NCI-H187 treated with DMSO at 0.1 percent for 48 hours (cell line): ENCODE results near the gene GRID1.

Experiments used
- DNase-seq: peaks from one replicate; lab custom pipeline; 2025; lab: John Stamatoyannopoulos, UW

GRID1 gene

DNA sequence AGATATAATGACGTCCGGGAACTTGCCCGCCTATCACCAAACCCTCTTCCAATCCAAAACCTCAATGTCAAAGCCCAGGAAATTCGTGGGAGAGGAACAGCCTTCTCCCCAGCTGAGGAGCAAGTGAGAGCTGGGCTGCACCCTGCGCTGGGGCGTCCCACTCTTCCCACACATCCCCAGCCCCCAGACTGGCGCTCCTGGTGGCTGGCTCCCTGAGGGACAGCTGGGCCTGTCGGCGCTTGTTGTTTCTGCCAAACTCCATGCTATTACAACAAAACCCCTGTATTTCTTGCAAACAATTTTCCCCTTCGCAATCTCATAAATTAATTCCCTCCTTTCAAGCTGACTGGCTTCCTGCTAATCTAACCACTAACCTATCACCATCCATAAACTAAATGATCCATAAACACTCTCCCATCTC lies 53.0 kb downstream of the GRID1 start:
- DNase-seq, result no peak

- no peak for DNase-seq
Measured at GRCh38 chr10:86312701-86313270, 53.8 kb downstream of the GRID1 start.

DNA sequence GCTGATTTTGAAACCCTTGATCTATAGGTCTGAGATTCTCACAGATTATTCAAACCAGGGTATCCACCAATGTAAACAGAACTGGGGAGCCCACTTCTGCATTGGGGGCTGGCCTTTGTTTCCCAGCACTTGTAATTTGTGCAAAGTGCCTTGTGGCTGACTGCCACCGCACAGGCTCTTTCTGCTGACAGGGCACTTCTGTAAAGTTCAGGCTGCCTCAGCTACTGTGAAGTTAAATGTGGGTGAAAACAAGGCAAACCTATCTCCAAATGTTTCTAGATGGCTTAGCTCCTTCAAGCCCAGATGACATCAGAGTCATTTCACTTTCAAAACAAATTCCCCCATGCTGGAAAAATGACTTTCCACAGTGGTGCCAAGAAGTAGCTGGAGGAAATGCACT lies 54.7 kb downstream of the GRID1 start:
- no peak for DNase-seq

- DNase-seq, result no peak
Measured at GRCh38 chr10:86311190-86311589, 55.4 kb downstream of the GRID1 start.

- DNase-seq, result no peak
Measured at GRCh38 chr10:86310702-86311101, 55.9 kb downstream of the GRID1 start.

GRCh38 chr10:86310291-86310690 lies 56.3 kb downstream of the GRID1 start:
- DNase-seq, result no peak

- DNase-seq, result no peak
Measured at GRCh38 chr10:86308056-86308455, 58.5 kb downstream of the GRID1 start.

DNA sequence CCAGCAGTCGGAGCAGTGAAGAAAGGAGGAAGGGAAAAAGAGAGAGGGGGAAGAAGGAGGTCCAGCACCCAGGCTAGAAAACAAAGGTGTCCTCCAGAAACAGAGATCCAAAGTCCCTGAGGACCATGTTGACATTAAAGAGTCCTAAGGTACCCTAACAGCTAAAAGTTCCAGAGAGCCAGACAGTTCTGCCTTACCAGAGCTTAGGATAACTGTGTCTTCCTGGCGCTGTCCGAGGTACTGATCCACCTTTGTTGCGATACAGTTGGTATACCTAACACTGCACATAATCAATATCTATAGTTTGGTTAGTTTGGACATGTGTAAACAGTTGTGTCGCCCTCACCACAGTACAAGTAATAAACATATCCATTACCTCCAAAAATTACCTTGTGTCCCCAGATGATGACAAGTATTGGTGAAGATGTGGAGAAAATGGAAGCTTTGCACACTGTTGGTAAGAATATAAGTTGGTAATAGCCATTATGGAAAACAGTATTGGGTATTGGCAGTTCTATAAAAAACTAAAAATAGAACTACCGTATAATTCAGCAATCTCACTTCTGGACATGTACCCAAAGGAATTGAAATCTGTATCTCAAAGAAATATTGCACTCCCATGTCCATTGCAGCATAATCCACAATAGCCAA lies 59.8 kb downstream of the GRID1 start:
- no peak for DNase-seq

DNA sequence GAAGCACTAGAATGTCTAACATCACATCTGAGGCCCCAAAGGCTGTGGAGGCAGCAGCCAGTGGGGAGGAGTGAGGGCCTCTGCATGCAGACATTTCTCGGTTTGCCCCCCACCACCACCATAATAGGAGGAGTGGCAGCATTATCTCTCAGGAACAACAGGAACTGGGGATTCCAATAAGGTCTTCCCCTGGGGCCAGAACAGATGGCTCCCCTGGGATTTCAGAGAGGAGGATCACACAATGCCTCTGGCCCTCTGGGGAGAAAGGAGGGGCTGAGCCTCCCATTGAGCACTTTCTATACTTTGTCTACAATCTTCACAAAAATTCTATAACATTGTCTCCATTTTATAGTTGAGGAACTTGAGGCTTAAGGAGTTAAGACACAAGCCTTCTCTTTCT lies 61.1 kb downstream of the GRID1 start:
- no peak for DNase-seq

- no peak for DNase-seq
Measured at GRCh38 chr10:86304436-86304835, 62.2 kb downstream of the GRID1 start.

GRCh38 chr10:86303626-86304025 lies 63.0 kb downstream of the GRID1 start:
- no peak for DNase-seq

DNA sequence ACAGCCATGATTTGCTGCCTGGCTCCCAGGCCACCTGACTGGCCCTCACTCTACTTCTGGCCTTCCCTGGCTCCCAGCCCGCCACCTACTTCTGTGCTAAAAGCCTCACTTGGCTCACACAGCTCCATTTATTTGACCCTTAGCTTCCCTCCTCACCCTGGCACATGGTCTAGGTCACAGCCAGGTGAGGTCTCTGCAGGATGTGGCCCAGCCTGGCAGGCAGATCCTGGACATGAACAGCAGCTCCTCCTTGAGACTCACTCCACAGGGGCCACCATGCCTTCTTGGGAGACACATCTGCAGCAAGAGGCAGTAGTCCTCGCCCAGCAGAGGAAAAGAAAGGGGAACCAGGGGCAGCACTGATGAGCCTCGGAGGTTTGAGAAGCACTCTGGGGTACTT lies 64.6 kb downstream of the GRID1 start:
- no peak for DNase-seq

GRCh38 chr10:86300931-86301830 lies 65.4 kb downstream of the GRID1 start:
- no peak for DNase-seq

GRCh38 chr10:86300399-86300925 lies 66.1 kb downstream of the GRID1 start:
- no peak for DNase-seq

- no peak for DNase-seq
Measured at GRCh38 chr10:86299562-86299961, 67.0 kb downstream of the GRID1 start.

DNA sequence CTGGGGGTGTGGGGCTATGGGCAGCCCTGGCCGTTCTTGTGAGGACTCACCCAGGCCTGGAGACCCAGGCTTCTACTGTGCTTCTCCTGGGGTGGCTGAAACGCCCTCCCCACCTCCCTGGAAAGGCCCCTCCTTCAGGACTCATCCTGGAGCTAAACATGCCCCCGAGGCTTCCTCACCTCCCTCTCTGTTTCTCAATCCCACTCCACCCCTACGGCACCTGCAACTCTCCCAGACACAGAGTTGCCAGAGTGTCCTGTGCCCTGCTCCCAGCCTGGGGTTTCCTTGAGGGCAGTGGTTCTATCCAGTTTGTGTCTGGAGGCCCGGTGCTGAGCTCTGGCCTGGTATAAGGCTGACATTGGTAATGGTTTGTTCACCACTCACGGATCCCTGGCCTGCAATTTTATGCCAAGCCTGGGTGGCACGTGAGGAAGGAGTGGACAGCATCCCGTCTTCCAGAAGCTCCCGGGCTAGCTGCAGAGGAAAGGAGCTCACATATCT lies 68.0 kb downstream of the GRID1 start:
- DNase-seq, result no peak

DNA sequence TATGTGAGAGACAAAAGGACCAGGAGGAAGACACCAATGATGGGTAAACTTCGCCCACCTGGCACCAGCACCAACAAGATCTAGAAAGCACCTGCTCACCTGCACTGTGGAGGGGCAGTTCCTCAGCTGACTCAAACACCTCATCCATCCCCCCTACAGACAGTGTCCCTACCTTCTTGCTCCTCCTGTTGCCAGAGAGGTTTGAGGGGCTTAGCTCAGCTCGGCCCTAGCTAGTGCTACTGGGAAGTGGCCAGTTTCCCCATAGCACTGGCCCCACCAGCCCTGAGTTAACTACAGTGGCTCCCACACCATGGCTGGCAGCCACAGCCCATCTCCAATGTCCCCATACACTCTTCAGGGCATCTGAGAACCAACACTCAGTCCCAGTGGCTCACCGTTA lies 70.8 kb downstream of the GRID1 start:
- no peak for DNase-seq

DNA sequence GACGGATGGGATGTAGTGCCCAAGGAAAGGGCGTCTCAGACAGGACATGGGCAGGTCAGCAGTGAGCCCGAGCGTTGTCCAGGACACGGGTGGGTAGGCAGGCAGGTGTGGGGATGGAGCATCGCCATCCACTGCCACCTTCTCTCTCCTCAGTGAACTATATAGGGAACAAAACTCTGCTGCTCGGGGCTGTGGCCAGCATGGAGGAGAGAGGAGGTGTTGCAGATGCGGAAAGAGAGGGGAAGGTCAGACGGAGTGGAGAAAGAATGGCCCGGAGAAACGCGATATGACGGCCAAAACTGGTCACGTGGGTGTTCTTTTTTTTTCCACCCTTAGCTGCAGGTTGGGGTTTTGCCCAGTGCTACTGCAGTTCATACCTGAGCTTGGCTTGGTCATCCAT lies 71.2 kb downstream of the GRID1 start:
- no peak for DNase-seq

DNA sequence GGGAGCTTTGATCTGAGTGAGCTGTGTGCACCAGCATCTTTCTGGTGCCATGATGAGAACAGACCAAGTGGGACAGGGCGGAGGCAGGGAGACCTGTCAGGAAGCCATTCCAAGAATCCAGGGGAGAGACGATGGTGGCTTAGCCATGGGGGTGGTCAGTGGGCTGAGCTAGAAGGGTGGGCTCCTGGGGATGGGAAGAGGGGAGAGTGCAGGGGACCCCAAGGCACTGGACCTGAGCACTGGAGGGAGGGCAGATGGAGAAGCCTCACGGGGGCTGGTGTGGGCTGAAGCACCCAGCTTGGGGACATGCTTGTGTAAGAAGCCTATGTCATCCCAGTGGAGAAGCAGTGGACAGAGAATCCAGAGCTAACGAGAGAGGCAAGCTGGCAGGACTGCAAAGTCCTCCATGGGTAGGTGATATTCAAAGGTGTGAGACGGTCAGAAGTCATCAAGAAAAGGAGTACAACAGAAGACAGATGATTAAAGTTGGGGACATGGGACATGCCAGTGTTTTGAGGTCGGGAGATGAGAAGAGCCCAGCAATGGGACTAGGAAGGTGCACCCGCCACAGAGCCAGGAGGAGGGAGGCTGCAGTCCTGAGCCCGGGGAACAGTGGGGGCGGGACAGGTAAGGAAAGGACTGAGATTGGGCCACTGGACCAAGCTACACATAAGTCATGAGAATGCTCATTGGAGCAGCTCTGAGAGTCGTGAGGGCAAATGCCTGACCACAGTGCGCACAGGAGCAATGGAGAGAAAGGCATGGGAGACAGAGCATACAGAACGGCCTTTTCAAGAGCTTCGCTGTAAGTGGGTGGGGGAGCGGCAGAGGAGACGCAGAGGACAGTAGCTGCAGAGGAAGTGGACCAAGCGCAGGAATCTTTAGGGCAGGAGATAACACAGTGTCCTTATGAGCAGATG lies 72.0 kb downstream of the GRID1 start:
- DNase-seq, result no peak

DNA sequence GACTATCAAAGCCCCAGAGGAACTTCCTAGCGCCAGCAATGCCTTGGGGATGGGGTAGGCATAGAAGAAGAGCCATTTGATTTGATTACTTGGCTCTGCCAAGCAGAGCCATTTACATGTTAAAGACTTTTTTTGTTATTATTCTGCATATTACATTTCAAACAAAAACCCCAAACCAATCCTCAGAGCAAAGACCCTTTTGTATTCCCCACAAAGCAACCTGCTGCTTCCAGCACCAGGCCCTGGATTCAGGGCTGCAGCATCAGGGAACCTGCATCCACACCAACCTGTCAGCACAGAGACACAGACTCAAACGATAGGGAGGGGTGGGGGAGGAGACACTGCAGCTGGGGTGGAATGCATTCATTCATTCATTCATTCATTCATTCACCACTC lies 73.2 kb downstream of the GRID1 start:
- DNase-seq, result no peak
